ENCODE measurements around the gene CD37.
A peak's percentile ranks its signal among the peaks of the same experiment; 100 is the strongest.
"Not testable (repeated sequence)": the region's sequence is repeated elsewhere in the genome, so short reads cannot be mapped to it uniquely, and the experiment has no call there.

The CD37 gene, protein sequence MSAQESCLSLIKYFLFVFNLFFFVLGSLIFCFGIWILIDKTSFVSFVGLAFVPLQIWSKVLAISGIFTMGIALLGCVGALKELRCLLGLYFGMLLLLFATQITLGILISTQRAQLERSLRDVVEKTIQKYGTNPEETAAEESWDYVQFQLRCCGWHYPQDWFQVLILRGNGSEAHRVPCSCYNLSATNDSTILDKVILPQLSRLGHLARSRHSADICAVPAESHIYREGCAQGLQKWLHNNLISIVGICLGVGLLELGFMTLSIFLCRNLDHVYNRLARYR

DNA sequence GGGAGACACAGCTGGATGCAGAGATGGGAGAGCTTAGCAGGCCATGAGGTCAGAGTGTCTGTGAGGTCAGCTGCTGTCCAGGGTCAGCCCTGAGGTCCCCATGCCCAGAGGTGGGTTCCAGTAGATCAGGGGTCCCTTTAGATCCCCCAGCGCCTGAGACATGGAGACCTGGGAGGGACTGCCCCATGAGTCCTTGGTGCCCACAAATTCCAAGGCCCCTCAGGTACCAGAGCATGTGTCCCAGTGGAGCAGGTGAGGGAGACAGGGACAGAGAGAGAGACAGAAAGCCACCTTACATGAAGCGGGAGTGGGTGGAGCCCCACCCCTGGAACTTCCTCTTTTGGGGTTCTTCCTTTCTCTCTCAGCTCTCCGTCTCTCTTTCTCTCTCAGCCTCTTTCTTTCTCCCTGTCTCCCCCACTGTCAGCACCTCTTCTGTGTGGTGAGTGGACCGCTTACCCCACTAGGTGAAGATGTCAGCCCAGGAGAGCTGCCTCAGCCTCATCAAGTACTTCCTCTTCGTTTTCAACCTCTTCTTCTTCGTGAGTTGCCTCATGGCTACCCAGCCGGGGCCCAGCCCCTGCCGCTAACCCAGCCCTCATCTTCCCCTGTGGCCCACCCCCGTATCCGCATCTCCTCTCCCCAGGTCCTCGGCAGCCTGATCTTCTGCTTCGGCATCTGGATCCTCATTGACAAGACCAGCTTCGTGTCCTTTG is at the start of gene CD37:
CD37 (plus strand) TSS at position 336 of the 713 bp plus-strand sequence; CDS start at position 471, 135 bp downstream.
- DNase-seq: no peak

DNA sequence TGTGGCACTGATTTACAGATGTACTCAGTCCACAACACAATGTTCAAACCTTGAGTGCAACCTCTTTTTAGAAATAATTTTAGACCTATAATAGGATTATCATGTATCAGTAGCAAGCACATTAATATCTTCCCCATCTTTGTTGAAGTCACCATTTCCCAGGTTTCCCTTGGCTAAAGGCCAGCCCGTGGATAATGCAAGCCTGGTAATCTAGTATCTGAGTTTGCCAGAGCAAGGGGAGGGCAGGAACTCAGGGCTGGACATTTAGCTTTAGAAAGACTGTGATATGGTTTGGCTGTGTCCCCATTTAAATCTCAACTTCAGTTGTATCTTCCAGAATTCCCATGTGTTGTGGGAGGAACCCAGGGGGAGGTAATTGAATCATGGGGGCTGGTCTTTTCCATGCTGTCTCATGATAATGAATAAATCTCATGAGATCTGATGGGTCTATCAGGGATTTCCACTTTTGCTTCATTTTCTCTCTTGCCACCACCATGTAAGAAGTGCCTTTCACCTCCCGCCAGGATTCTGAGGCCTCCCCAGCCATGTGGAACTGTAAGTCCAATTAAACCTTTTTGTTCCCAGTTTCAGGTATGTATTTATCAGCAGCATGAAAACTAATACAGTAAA is 48.0 kb upstream of the CD37 start:
- no peak for DNase-seq

DNA sequence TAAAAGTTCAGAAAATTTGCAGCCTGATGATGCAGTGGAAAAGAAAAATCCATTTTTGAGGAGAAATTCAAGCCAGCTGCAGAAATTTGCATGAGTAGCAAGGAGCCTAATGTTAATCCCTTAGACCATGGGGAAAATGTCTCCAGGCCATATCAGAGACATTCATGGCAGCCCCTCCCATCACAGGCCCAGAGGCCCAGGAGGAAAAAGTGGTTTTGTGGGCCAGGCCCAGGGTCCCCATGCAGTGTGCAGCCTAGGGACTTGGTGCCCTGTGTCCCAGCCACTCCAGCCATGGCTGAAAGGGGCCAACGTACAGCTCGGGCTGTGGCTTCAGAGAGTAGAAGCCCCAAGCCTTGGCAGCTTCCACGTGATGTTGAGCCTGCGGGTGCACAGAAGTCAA is 47.0 kb upstream of the CD37 start:
- not testable (repeated sequence) for DNase-seq

DNA sequence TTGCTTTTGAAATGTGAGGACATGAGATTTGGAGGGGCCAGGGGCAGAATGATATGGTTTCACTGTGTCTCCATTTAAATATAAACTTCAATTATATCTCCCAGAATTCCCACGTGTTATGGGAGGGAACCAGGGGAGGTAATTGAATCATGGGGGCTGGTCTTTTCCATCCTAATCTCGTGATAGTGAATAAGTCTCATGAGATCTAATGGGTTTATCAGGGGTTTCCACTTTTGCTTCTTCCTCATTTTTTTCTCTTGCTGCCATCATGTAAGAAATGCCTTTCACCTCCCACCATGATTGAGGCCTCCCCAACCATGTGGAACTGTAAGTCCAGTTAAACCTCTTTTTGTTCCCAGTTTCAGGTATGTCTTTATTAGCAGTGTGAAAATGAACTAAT is 45.9 kb upstream of the CD37 start:
- not testable (repeated sequence) for DNase-seq

DNA sequence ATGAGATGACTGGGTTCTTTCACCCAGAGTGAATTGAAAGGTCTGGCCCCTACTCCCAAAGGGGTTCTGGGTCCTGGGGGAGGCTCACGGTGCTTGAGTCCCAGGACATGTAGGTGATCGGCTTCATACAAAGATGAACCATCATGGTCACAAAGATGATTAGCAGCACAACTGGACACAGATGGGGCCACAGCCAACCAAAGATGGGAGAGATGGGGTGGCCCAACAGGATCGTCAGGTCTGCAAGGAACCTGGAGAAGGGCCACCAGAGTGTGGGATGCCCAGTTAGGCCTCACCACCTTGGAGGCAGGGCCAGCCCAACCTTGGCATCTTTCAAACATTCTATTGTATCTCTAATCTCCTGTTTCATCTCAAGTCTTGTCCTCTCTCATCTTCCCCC is 44.7 kb upstream of the CD37 start:
- DNase-seq: no peak

DNA sequence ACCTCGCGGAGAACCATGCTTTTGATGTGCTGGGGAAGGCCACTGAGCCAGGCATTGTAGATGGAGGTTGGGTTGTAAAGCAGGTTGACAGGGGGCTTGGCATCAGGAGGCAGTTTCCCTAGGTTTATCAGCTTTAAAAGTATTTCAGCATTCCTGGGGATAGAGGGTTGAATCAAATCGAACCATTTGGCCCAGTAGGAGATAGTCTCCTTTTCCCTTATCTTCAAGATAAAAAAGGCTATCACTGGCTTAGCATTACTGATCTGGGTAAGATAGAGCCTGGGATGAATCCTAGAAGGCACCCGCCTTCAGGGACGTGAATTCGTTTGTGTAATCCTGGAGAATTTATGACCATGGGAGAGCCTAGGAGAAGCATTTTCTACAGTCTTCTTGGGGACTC is 40.8 kb upstream of the CD37 start:
- no peak for DNase-seq

DNA sequence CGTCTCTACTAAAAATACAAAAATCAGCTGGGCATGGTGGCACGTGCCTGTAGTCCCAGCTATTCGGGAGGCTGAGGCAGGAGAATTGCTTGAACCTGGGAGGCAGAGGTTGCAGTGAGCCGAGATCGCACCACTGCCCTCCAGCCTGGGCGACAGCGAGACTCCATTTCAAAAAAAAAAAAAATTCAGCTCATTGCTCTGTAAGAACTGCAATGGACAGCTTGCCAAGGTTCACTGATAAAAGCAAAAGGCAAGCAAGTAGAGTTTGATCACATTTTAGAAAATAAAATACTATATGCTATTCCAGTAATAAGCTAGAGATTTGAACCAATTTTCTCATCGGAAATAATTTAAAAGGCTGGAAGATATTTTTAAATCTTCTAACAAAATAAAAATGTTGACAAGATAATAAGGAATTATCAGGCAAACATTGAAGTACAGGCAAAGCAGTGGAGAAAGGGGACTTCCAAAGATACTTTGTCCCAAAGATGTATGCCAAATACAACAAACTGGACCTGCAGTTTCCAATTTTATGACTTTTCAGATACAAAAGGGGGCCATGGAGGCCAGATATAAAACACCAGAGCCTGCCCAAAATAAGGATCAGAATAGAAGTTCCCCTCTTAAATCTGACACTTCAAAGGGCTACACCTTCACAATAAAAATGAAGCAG is 39.9 kb upstream of the CD37 start:
- no peak for DNase-seq

DNA sequence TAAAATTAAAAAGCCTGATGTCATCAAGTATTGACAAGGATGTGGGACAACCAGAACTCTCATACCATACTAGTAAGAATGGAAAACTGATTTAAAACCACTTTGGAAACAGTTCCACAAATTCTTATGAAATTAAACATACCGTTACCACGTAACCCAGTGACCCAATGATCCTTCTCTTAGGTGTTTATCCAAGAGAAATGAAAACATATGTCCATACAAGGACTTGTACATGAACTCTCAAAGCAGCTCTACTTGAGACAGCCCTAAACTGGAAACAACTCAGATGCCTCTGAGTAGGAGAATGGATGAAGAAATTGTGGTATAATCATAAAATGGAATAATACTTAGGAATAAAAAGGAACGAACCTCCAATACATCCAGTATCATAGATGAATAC is 37.8 kb upstream of the CD37 start:
- DNase-seq: no peak

DNA sequence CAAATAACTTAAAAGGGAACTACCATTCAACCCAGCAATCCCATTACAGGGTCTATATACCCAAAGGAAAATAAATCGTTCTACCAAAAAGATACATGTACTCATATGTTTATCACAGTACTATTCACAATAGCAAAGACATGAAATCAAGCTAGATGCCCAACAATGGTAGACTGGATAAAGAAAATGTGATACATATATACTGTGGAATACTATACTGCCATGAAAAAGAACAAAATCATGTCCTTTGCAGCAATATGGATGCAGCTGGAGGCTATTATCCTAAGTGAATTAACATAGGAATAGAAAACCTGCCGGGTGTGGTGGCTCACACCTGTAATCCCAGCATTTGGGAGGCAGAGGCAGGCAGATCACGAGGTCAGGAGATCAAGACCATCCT is 36.6 kb upstream of the CD37 start:
- DNase-seq: not testable (repeated sequence)

DNA sequence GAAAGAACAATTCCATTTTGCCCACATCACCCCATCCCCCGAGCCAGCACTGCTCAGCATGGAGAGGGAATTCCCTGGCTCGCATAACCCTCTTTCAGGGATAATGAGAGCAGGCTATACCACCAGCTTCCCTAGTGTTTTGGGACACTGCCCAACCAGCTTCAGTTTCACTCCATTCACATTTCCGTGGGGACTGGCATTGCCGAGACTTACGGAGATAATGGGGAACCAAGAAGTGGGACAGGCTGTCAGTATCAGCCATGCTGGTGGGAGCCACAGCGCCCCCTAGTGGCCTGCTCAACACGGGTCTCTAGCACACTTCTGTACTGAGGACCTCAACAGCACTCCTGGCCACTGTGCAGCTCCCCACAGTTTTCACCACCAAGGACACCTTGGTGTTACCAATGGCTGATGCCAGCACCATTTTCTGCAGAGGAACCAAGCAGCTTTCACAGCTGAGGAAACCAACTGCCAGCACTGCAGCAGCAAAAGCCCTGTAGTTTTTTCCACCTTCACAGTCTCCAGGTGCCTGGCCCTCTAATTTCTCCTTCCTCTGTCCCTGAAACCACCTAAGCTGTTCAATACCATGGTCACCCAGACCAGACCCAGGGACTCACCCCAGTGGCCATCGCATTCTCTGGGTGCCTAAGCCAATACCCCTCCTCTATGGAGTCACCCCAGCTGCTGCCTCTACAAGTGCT is 33.9 kb upstream of the CD37 start:
- DNase-seq: peak; percentile 31

DNA sequence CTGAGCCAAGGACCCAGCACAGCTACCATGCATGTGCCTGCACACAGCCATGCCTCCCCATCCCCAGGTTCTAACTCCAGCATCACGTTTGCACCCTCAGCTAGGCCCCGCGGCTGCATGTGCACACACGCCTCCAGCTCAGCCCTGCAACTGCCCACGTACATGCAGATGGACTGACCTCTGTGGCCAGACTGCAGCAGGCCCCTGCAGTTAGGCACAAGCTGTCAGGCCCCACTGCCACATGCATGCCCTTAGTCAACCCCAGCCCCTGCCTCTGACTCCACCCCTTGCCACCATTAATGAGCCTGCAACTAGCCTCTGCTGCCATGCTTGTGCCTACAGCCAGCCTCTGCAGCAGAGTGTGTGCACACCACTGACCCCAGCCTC is 33.3 kb upstream of the CD37 start:
- no peak for DNase-seq

DNA sequence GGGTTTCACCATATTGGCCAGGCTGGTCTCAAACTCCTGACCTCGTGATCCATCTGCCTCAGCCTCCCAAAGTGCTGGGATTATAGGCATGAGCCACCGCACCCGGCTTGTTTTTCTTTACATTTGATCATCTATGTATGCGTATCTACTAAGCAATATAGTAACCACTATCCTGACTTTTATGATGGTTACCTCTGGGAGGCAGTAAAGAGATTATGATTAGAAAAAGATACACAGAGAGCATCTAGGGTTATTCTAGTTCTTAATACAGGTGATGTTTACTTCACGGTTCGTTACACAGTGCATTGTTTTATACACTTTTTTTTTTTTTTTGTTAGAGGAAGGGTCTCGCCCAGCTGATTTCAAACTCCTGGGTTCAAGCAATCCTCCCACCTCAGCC is 28.5 kb upstream of the CD37 start:
- not testable (repeated sequence) for DNase-seq

DNA sequence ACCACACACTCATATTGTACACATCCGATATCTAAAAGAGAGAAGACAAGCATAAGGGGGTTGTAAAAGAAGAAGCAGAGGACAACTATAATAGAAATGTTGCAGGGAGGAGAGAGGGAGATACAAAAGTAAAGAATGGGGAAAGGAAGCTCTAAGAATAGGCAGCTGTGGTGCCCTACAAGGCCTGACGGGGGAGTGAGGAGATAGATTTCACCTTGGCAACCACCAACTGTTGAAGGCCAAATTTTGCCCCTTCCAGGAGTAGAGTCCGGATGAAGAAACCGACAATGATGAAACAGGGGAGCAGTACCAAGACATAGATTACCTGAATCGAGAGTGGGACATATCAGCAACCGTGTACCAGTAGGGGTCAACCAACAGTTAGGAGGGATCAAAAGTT is 26.1 kb upstream of the CD37 start:
- no peak for DNase-seq

DNA sequence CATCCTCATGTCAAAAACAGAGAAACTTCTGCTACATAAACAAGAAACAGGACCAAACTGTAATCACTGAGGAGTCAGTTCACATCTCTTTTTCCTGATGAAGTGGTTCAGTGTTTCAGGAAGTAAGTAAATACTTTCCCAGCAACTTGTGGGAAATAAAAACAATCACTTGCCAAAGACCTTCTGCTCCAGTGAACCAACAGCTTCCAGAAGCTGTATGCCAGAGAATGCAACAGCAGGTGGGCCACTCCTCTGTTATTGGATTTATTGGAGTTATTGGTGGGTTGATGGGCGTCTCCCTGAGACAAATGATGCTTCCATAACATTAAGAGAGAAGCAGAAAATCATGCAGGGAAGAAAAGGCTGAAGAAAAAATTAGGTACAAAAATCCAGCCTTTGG is 20.1 kb upstream of the CD37 start:
- DNase-seq: no peak

DNA sequence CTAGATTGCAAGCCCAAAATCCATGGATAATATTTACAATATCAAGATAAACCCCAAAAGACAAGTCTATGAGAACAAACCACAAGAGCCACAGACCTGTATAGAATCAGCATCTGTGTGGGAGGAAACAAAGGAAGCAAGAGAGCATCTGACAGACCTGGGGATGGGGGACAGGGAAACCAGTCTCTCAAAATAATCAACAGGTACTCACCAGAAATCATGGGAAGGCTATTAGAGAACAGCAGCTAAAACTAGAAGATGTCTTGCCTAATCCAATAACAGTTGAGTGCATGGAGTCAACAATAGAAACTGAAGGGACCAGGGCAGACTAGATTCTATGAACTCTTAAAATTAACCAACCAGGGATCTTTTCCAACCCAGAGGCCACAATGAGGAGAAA is 18.9 kb upstream of the CD37 start:
- no peak for DNase-seq

DNA sequence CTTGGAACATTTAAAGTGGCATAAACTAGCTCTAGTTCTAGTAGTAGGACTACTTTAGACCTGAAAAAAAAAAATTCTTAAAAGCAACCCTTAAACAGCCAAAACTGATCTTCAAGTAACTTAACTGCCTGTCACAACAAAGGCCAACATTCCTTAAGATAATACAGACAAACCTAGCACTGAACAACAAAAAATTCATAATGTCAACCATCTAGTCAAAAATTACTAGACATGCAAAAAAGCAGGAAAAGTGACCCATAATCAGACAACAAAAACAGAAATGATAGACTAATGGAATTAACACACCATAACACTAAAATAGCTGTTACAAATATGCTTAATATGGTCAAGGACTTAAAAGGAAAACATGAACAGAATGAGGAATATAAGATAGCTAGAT is 16.9 kb upstream of the CD37 start:
- DNase-seq: no peak

DNA sequence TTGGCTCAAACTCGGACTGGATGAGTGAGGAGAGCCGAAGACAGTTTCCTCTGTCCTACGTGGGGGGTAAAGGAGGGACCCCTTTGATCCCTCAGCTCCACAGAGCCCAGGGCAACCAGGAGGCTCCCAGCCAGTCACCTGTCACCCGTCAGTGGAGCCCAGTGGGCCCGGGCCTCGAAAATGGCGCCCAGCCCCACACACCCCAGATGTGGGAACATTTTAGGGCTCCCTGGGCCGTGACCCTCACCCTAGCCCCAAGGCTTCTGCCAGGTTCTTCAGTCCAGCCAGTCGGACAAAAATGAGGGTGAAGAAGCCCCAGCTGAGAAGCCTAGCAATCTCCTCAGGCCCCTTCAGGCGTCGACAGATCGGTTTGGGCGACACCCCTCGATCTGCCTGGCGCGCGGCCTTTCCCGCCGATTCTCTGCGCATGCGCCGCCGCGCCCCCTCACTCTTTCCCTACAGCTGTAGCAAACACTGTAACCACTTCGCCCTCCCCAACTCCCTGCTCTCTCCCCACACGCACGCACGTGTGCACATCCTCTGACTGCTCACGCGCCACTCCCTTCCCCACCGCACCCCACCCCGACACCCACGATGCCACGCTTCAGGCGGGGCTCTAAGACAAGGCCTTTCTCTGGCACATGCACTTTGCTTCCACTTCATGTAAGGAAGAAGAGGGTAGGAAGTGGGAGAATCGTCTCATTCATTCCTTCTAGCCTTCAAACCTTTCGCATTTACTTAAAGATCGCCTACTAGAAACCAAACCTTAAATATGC is 10.2 kb upstream of the CD37 start, which contains the start of gene SLC6A16:
SLC6A16 (minus strand) TSS at position 391 of the 776 bp plus-strand sequence. CDS start 13,844 bp downstream, outside the sequence.
- DNase-seq: no peak

DNA sequence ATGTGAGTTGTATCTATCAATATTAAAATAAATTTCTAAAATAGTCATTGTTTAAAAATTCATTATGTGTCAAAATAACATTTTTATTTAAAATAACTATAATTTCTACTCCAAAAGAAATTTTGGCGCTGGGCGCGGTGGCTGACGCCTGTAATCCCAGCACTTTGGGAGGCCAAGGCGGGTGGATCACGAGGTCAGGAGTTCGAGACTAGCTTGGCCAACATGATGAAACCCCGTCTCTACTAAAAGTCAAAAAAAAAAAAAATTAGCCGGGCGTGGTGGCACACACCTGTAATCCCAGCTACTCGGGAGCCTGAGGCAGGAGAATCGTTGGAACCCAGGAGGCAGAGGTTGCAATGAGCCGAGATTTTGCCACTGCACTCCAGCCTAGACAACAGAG is 9.4 kb upstream of the CD37 start:
- not testable (repeated sequence) for DNase-seq

DNA sequence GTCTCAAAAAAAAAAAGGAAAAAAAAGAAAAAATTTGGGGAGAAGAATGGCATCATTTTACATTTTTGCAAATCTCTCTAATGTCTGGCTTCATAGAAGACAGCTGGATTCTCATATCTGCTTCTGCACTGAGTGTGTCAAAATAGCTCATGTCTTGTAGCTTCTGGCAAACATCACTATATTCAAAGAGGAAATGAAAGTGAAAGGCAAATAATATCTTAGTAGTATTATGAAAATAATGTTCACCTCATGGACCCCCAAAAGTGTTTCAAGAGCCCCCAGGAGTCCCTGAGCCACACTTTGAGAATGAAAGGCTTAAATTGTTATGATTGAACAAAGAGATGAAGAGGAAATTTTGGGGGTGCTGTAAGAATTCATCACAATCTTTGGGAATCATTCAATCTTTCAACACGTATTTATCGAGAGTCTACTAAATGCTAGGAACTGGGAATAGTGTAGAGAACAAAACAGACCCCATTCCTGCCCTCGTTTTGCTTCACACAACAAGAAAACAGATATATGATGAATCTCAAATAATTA is 9.0 kb upstream of the CD37 start:
- no peak for DNase-seq

DNA sequence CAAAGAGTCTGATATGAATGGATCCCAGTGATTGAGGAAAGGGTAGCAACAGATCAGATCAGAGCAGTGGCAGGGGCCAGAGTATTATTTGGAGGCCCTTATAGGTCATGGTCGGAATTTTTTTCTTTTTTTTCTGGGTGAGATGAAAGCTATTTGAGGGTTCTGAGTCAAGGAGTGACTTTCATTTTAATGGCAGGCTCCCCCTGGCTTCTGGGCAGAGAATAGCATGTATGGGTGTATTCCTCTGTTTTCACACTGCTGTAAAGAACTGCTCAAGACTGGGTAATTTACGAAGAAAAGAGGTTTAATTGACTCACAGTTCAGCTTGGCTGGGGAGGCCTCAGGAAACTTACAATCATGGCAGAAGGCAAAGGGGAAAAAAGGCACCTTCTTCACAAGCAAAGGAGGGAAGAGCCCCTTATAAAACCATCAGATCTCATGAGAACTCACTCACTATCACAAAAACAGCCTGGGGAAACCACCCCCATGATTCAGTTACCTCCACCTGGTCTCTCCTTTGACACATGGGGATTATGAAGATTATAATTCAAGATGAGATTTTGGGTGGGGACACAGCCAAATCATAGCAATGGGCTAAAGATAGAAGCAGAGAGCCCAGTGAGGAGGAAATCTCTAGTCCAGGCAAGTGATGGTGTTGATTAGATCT is 7.2 kb upstream of the CD37 start:
- no peak for DNase-seq

DNA sequence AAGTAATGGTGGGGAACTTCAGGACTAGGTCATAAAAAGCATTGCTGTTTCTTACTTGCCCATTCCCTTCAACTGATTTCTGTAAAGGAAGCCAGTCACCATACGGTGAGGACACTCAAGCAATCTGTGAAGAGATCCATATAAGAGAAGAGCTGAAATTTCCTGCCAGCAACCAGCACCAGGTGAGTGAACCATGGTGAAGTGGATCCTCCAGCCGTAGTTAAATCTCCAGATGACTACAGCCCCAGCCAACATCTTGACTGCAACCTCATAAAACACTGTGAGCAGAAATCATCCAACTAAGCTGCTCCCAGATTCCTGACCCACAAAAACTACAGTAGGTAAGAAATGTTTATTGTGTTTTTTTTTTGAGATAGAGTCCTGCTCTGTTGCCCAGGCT is 6.5 kb upstream of the CD37 start:
- DNase-seq: no peak
